Stimulated activated CD8-positive, alpha-beta memory T cell treated with anti-CD3 and anti-CD28 coated beads, Interleukin-12 subunit alpha, Interleukin-12 subunit beta, amount 100 ng/mL, for 1 hour (primary cell): Measurements from ENCODE around the gene PPM1L.

Experiments
- DNase-seq: peaks from one replicate; pipeline ENCODE4 v3.0.0-alpha.2; 2020; ENCODE audit warnings: low read depth

PPM1L gene

GRCh38 chr3:160856450-160856849, 100.4 kb downstream of the PPM1L start:
- DNase-seq, result no peak

- DNase-seq, result no peak
Observed at GRCh38 chr3:160857476-160858119, 101.6 kb downstream of the PPM1L start.

GRCh38 chr3:160860346-160860745, 104.3 kb downstream of the PPM1L start:
- no peak for DNase-seq

GRCh38 chr3:160869825-160870224, 113.8 kb downstream of the PPM1L start:
- DNase-seq, result no peak

- no peak for DNase-seq
Observed at GRCh38 chr3:160870327-160870726, 114.3 kb downstream of the PPM1L start.

- no peak for DNase-seq
Observed at GRCh38 chr3:160874736-160875135, 118.7 kb downstream of the PPM1L start.

- DNase-seq, result no peak
Observed at GRCh38 chr3:160876643-160877042, 120.6 kb downstream of the PPM1L start.

GRCh38 chr3:160879859-160880258, 123.8 kb downstream of the PPM1L start:
- no peak for DNase-seq

GRCh38 chr3:160883373-160883772, 127.3 kb downstream of the PPM1L start:
- no peak for DNase-seq

GRCh38 chr3:160885791-160886286, 129.8 kb downstream of the PPM1L start:
- DNase-seq, result no peak

- DNase-seq, result no peak
Observed at GRCh38 chr3:160886421-160886820, 130.4 kb downstream of the PPM1L start.

- no peak for DNase-seq
Observed at GRCh38 chr3:160893207-160893606, 137.2 kb downstream of the PPM1L start.

GRCh38 chr3:160904691-160905090, 148.7 kb downstream of the PPM1L start:
- no peak for DNase-seq

- no peak for DNase-seq
Observed at GRCh38 chr3:160906646-160907045, 150.6 kb downstream of the PPM1L start.

GRCh38 chr3:160909917-160910316, 153.9 kb downstream of the PPM1L start:
- no peak for DNase-seq

- no peak for DNase-seq
Observed at GRCh38 chr3:160911411-160911810, 155.4 kb downstream of the PPM1L start.

GRCh38 chr3:160916472-160916871, 160.4 kb downstream of the PPM1L start:
- DNase-seq, result no peak

GRCh38 chr3:160919942-160920341, 163.9 kb downstream of the PPM1L start:
- no peak for DNase-seq

GRCh38 chr3:160921020-160921635, 165.1 kb downstream of the PPM1L start:
- no peak for DNase-seq

- no peak for DNase-seq
Observed at GRCh38 chr3:160924776-160925175, 168.7 kb downstream of the PPM1L start.

- DNase-seq, result no peak
Observed at GRCh38 chr3:160927620-160928019, 171.6 kb downstream of the PPM1L start.

GRCh38 chr3:160928183-160928726, 172.2 kb downstream of the PPM1L start:
- DNase-seq, result no peak

GRCh38 chr3:160929595-160929994, 173.6 kb downstream of the PPM1L start:
- no peak for DNase-seq

GRCh38 chr3:160931474-160931873, 175.4 kb downstream of the PPM1L start:
- DNase-seq, result no peak
